ENCODE measurements around the gene ABCC3.

The ABCC3 gene, protein sequence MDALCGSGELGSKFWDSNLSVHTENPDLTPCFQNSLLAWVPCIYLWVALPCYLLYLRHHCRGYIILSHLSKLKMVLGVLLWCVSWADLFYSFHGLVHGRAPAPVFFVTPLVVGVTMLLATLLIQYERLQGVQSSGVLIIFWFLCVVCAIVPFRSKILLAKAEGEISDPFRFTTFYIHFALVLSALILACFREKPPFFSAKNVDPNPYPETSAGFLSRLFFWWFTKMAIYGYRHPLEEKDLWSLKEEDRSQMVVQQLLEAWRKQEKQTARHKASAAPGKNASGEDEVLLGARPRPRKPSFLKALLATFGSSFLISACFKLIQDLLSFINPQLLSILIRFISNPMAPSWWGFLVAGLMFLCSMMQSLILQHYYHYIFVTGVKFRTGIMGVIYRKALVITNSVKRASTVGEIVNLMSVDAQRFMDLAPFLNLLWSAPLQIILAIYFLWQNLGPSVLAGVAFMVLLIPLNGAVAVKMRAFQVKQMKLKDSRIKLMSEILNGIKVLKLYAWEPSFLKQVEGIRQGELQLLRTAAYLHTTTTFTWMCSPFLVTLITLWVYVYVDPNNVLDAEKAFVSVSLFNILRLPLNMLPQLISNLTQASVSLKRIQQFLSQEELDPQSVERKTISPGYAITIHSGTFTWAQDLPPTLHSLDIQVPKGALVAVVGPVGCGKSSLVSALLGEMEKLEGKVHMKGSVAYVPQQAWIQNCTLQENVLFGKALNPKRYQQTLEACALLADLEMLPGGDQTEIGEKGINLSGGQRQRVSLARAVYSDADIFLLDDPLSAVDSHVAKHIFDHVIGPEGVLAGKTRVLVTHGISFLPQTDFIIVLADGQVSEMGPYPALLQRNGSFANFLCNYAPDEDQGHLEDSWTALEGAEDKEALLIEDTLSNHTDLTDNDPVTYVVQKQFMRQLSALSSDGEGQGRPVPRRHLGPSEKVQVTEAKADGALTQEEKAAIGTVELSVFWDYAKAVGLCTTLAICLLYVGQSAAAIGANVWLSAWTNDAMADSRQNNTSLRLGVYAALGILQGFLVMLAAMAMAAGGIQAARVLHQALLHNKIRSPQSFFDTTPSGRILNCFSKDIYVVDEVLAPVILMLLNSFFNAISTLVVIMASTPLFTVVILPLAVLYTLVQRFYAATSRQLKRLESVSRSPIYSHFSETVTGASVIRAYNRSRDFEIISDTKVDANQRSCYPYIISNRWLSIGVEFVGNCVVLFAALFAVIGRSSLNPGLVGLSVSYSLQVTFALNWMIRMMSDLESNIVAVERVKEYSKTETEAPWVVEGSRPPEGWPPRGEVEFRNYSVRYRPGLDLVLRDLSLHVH (N-terminal part only)

GRCh38 chr17:50634224-50634914 is at the start of gene ABCC3:
TSS of gene ABCC3 (plus strand) at chr17:50634881. CDS start at chr17:50634937, 56 bp downstream.
- DNase-seq: no peak

DNA sequence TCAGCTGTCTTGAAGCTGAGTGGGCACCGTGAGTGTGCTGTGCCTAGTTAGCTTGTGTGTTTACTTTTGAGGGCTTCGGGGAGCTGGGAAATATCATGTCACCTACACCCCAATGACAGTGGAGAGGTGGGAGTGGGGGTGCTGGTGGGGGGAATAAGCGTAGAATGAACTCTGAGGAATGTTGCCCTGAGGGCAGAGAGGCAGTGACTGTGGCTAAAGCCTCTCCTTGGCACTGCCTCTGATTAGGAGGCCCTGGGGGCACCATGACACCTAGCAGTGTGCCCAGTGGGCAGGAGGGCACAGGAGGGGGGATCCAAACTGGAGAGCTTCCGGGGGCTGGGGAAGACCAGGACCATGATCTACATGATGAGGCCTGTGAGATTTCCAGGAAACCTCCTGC is 49.3 kb upstream of the ABCC3 start:
- DNase-seq: no peak

- no peak for DNase-seq
Observed at GRCh38 chr17:50585891-50586290, 48.8 kb upstream of the ABCC3 start.

DNA sequence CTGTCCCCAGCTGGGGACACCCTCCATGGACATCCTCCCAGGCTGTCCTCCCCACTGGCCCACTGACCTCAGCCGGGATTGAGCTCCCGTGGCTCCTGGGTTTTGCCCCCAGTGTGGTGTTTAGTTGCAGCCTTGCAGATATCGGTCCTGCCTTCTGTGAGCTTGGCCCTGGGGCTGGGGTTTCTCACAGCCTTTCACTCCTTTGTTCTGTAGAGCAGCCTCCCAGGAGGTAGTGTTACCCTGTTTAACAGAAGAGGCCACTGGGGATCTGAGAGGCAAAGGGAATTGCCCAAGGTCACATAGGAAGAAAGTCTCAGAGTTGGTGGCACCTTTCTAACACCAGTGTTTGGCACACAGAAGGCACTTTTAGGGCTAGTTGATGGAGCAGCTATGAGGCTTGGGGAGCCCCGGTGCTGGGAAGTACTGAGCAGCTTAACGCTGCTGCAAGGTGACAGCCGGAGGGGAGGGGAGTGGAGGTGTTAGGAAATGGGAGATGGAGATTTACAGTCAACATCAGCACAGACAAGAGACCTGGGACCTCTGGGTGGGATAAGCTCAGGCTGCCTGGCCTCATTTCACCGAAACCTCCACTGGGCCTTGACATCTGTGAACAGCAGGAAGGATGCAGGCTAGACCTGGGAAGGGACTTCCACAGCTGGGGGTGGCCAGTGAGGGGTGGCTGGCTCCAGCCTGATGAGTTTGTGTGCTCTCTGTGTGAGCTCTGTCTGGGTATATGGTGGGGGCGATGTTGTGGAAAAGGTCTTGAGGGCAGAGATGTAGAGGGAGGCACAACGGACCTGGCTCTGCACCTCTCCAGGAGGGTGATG is 48.0 kb upstream of the ABCC3 start:
- no peak for DNase-seq

DNA sequence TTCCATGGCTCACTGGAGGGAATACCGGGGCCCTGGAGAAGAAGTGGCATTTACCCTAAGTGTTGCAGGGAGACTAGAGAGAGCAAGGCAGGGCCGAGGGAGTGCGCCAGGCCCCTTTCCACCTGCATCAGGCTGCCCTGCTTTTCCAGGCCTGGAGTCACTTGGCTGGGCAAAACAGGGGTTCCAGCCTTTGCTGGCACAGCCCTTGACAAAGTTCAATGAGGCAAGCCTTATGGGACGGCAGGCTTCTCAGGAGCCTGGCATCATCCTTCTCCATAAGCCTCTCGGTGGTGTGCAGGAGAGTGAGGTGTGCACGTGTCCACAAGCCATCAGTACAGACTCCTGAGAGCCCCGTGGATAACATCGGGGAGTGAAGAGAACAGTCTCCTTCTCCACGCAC is 47.1 kb upstream of the ABCC3 start:
- no peak for DNase-seq

DNA sequence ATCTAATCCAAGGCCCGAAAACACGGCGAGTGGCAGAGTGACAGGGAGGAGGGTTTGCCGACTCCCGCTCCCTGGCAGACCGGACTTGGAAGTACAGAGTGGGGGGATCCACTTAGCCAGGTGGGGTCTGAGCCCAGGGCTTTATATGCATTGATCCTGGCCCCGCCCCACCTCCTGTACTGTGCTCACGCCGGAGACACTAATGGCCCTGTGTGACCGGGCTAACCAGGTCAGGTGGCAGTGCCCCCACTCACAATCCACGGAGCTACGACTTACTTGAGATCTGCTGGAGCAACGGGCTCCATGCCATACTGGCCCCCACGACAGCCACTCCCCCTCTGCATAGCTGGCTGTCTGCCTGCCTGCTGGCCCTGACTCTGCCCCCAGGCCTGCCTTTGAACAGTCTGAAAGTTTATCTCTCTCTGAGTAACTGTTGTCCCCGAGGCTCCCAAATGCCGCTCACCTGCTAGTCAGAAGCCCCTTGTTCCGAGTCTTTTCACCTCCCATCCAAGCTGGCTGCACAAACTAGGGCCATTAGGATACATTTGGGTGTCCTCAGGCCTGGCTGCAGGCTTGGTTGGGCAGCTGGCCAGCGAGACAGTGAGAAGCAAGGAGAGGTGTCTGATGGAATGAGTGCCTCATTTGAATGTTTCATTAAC is 46.2 kb upstream of the ABCC3 start:
- no peak for DNase-seq

GRCh38 chr17:50589095-50589705 is 45.5 kb upstream of the ABCC3 start:
- DNase-seq: no peak

DNA sequence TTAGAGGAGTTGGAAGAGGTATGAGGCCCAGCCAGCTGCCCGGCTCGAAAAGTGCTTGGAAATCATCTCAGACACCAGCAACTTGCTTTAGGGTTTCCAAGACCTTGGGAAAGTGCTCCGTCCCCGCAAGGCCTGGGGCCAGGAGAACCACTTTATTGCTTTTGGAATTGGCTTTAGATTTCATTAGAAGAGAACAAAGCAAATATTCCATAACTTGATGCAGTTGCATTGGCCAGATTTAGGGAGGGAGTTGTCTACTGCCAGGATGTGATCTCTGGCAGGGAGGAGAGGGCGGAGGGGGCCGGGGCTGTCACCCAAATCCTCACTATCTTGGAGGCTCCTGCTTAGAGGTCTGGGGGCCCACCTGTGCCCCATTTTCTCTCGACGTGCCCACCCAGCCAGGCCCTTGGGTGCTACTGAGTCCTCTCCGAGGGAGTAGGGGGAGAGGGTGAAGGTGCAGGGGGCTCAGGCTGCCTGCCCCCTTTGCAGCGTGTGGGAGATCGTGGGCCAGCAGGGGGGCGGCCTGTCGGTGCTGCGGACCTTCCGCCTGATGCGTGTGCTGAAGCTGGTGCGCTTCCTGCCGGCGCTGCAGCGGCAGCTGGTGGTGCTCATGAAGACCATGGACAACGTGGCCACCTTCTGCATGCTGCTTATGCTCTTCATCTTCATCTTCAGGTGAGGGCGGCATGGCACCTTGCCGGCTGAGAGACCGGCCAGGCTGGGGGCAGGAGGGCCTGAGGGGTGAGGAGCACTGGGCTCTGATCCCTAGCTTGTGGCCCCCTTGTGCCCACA is 43.5 kb upstream of the ABCC3 start:
- DNase-seq: no peak

GRCh38 chr17:50593321-50593720 is 41.4 kb upstream of the ABCC3 start:
- no peak for DNase-seq

- DNase-seq: no peak
Observed at GRCh38 chr17:50594128-50594823, 40.4 kb upstream of the ABCC3 start.

GRCh38 chr17:50594892-50595291 is 39.8 kb upstream of the ABCC3 start:
- no peak for DNase-seq

GRCh38 chr17:50596191-50597037 is 38.3 kb upstream of the ABCC3 start:
- DNase-seq: no peak

DNA sequence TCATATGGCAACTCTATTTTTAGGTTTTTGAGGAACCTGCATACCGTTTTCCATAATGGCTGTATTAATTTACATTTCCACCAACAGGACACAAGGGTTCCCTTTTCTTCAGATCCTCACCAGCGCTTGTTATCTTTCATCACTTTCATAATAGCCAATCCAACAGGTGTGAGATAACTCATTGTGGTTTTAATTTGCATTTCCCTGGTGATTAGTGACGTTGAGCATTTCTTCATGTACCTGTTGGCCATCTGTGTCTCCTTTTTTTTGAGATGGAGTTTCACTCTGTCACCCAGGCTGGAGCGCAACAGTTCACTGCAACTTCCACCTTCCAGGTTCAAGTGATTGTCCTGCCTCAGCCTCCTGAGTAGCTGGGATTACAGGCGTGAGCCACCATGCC is 36.2 kb upstream of the ABCC3 start:
- DNase-seq: no peak

DNA sequence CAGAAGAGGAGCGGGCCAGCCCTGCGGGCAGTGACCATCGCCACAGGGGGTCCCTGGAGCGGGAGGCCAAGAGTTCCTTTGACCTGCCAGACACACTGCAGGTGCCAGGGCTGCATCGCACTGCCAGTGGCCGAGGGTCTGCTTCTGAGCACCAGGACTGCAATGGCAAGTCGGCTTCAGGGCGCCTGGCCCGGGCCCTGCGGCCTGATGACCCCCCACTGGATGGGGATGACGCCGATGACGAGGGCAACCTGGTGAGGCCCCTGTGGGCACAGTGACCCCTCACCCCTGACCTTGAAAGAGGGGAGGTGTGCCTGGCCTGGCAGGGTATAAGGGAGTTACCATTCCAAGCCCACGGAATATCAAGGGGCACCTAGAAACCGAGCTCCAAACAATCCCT is 35.1 kb upstream of the ABCC3 start:
- DNase-seq: no peak

DNA sequence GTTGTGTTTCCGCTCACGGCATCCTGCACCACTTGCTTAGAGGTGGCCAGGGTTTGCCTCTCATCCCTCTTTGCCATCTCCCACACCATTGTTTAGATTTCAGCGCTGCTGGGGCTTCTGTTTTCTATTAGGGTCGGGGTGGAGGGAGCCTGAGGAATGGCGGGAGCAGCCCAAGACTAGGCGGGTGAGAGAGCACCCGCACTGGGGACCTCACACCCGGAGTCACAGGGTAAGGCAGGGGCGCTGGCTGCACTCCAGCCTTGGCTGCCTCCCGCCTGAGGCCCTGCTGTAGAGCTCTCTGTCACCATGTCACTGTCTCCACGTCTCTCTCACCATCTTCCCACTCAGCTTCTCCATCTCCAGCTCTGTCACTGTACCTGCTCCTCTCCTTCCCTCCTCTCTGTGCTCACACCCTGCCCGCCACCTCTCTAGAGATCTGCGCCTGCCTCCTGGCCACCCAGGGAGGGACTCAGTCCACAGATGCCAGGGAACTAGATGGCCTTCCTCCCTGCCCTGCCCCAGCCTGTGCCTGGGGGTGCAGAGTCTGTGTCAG is 32.8 kb upstream of the ABCC3 start:
- DNase-seq: no peak

DNA sequence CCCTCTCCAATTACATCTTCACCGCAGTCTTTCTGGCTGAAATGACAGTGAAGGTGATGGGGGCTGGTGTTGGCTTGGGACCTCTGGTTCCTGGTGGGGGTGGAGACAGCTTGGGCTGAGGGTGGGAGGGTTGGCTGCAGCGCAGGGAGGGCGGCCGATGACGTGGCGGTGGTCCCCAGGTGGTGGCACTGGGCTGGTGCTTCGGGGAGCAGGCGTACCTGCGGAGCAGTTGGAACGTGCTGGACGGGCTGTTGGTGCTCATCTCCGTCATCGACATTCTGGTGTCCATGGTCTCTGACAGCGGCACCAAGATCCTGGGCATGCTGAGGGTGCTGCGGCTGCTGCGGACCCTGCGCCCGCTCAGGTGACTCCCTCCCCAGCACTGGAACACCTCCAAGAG is 31.8 kb upstream of the ABCC3 start:
- DNase-seq: no peak

GRCh38 chr17:50603340-50603739 is 31.3 kb upstream of the ABCC3 start:
- no peak for DNase-seq

GRCh38 chr17:50604513-50604912 is 30.2 kb upstream of the ABCC3 start:
- no peak for DNase-seq
